H9 (cell line): ENCODE results near the gene GPR137. TPM values are rescaled to one million over a fixed set of nuclear protein-coding genes. Genes with fewer than 3 reads are reported as not detected.

ENCODE experiments used
- DNase-seq: peaks from one replicate; pipeline ENCODE4 v3.0.0-alpha.2; 2017
- H2AFZ ChIP-seq: one replicate; pipeline ENCODE4 v1.6.1; 2013; ENCODE audit warnings: mild to moderate bottlenecking, low read length, control low read depth, moderate library complexity
- H2AK5ac ChIP-seq: 2 replicates; pipeline ENCODE4 v1.6.1; 2013; ENCODE audit warnings: low read length, control low read depth, mixed read lengths; ENCODE audit not compliant: insufficient read length
- H2BK120ac ChIP-seq: one replicate; pipeline ENCODE4 v1.6.1; 2013; ENCODE audit warnings: low read depth, mild to moderate bottlenecking, low read length, control low read depth, inconsistent platforms; ENCODE audit not compliant: poor library complexity, severe bottlenecking
- H2BK12ac ChIP-seq: 2 replicates; pipeline ENCODE4 v1.6.1; 2013; ENCODE audit warnings: low read length, control low read depth, mixed read lengths, low read depth; ENCODE audit not compliant: insufficient read length
- H2BK15ac ChIP-seq: 2 replicates; pipeline ENCODE4 v1.6.1; 2013; ENCODE audit warnings: low read depth, low read length, control low read depth
- H2BK20ac ChIP-seq: one replicate; pipeline ENCODE4 v1.6.1; 2013; ENCODE audit warnings: low read depth, mild to moderate bottlenecking, low read length, control low read depth, inconsistent platforms; ENCODE audit not compliant: poor library complexity, severe bottlenecking
- H2BK5ac ChIP-seq: 2 replicates; pipeline ENCODE4 v1.6.1; 2013; ENCODE audit warnings: low read length, control low read depth, mixed read lengths; ENCODE audit not compliant: insufficient read length
- H3K14ac ChIP-seq: 2 replicates; pipeline ENCODE4 v1.6.1; 2013; ENCODE audit warnings: low read length, control low read depth; ENCODE audit not compliant: insufficient read depth
- H3K18ac ChIP-seq: 2 replicates; pipeline ENCODE4 v1.6.1; 2013; ENCODE audit warnings: low read depth, mild to moderate bottlenecking, mixed read lengths, low read length, control low read depth; ENCODE audit not compliant: insufficient read length
- H3K23ac ChIP-seq: 2 replicates; pipeline ENCODE4 v1.6.1; 2013; ENCODE audit warnings: low read length, control low read depth, mixed read lengths, low read depth; ENCODE audit not compliant: insufficient read length
- H3K23me2 ChIP-seq: 2 replicates; pipeline ENCODE4 v1.6.1; 2013; ENCODE audit warnings: low read depth, mild to moderate bottlenecking, mixed read lengths, low read length, control low read depth; ENCODE audit not compliant: insufficient read length, poor library complexity, severe bottlenecking
- H3K27ac ChIP-seq: 2 replicates; pipeline ENCODE4 v1.5.1; 2013; ENCODE audit warnings: low read length, control low read depth, mixed read lengths, low read depth; ENCODE audit not compliant: insufficient read length
- H3K27me3 ChIP-seq: 2 replicates; pipeline ENCODE4 v1.6.1; 2013; ENCODE audit warnings: low read length, control low read depth, inconsistent platforms; ENCODE audit not compliant: insufficient read depth
- H3K4ac ChIP-seq: 2 replicates; pipeline ENCODE4 v1.6.1; 2013; ENCODE audit warnings: low read depth, mild to moderate bottlenecking, control low read depth, inconsistent platforms, low read length, moderate library complexity
- H3K4me1 ChIP-seq: 2 replicates; pipeline ENCODE4 v1.6.1; 2013; ENCODE audit warnings: low read length, control low read depth, inconsistent platforms; ENCODE audit not compliant: insufficient read depth
- H3K4me2 ChIP-seq: 2 replicates; pipeline ENCODE4 v1.6.1; 2013; ENCODE audit warnings: low read length, control low read depth, mixed read lengths; ENCODE audit not compliant: insufficient read length, insufficient read depth
- H3K56ac ChIP-seq: 2 replicates; pipeline ENCODE4 v1.6.1; 2013; ENCODE audit warnings: low read depth, mild to moderate bottlenecking, mixed read lengths, low read length, control low read depth; ENCODE audit not compliant: insufficient read length
- H3K79me1 ChIP-seq: 2 replicates; pipeline ENCODE4 v1.6.1; 2013; ENCODE audit warnings: low read depth, mild to moderate bottlenecking, moderate library complexity, low read length, control low read depth, inconsistent platforms; ENCODE audit not compliant: insufficient read depth, poor library complexity, severe bottlenecking
- H3K79me2 ChIP-seq: 2 replicates; pipeline ENCODE4 v1.6.1; 2013; ENCODE audit warnings: low read length, control low read depth, inconsistent platforms; ENCODE audit not compliant: insufficient read depth
- H3K9ac ChIP-seq: 2 replicates; pipeline ENCODE4 v1.6.1; 2013; ENCODE audit warnings: low read length, control low read depth, mixed read lengths; ENCODE audit not compliant: insufficient read length; ENCODE audit errors: extremely low read depth
- H3K9me3 ChIP-seq: one replicate; pipeline ENCODE4 v1.6.1; 2013; ENCODE audit warnings: low read depth, low read length, inconsistent platforms; ENCODE audit not compliant: control insufficient read depth
- H3T11ph ChIP-seq: one replicate; pipeline ENCODE4 v1.6.1; 2013; ENCODE audit warnings: mild to moderate bottlenecking, low read length, control low read depth, inconsistent platforms
- H4K20me1 ChIP-seq: one replicate; pipeline ENCODE4 v1.6.1; 2013; ENCODE audit not compliant: control insufficient read depth, insufficient read length, insufficient read depth
- H4K5ac ChIP-seq: 2 replicates; pipeline ENCODE4 v1.6.1; 2013; ENCODE audit warnings: low read depth, mild to moderate bottlenecking, mixed read lengths, low read length, control low read depth; ENCODE audit not compliant: insufficient read length
- H4K8ac ChIP-seq: replicated peaks from 2 replicates; pipeline ENCODE4 v1.6.1; 2013; ENCODE audit warnings: low read length, control low read depth, mixed read lengths, low read depth; ENCODE audit not compliant: insufficient read length
- H4K91ac ChIP-seq: 2 replicates; pipeline ENCODE4 v1.6.1; 2013; ENCODE audit warnings: low read depth, mild to moderate bottlenecking, moderate library complexity, mixed read lengths, low read length, control low read depth; ENCODE audit not compliant: insufficient read length
- H3K27ac Mint-ChIP-seq, 3 experiments: 2 replicates in 2 of 3; 3 replicates in 1 of 3; pipeline ENCODE4 v1.8.0; 2020 to 2021; ENCODE audit warnings: mixed read lengths in 3 of 3, mild to moderate bottlenecking in 1 of 3, moderate library complexity in 1 of 3
- H3K27me3 Mint-ChIP-seq: 2 replicates; pipeline ENCODE4 v1.8.0; 2021; ENCODE audit warnings: low read depth, mild to moderate bottlenecking, moderate library complexity, mixed read lengths
- H3K36me3 Mint-ChIP-seq, 3 experiments: 2 replicates in 2 of 3; 3 replicates in 1 of 3; pipeline ENCODE4 v1.8.0; 2020 to 2021; ENCODE audit warnings: low read depth in 3 of 3, mixed read lengths in 3 of 3; ENCODE audit not compliant: insufficient read depth in 1 of 3
- H3K4me1 Mint-ChIP-seq, 2 experiments: 2 replicates each; pipeline ENCODE4 v1.8.0; 2020; ENCODE audit warnings: mixed read lengths in 2 of 2
- H3K4me3 Mint-ChIP-seq, 2 experiments: 2 replicates in 1 of 2; 3 replicates in 1 of 2; pipeline ENCODE4 v1.8.0; 2020 to 2021; ENCODE audit warnings: mild to moderate bottlenecking in 2 of 2, mixed read lengths in 2 of 2, moderate library complexity in 1 of 2
- H3K9me3 Mint-ChIP-seq, 2 experiments: 2 replicates in 1 of 2; 3 replicates in 1 of 2; pipeline ENCODE4 v1.8.0; 2020; ENCODE audit warnings: mild to moderate bottlenecking in 2 of 2, mixed read lengths in 2 of 2, moderate library complexity in 1 of 2
- WGBS: extraction: QIAGEN DNeasy Blood & Tissue Kit; methylation state at CpG from one replicate; pipeline ENCODE4 v1.1.7; 2013; ENCODE audit warnings: missing lambda C conversion rate, low lambda C conversion rate, mixed read lengths; ENCODE audit not compliant: insufficient read length; ENCODE audit errors: extremely low coverage; 5-methylcytosine and 5-hydroxymethylcytosine counted together
- total RNA-seq: library from RNA; stranded (reverse); gene quantifications from 2 replicates; pipeline ENCODE4 v1.2.1, GENCODE V29; 2021
- TF ChIP-seq, protein P1 (sequence below): fragments of 200-600 bp; sonication (generic); conservative IDR thresholded peaks from 3 replicates; pipeline ENCODE4 v1.8.0; 2021; ENCODE audit warnings: antibody characterized with exemption, mild to moderate bottlenecking

The GPR137 gene
- total RNA-seq, 1 experiment from 2014 or later, result 39.6 TPM

GRCh38 chr11:64237484-64237951 lies 48.1 kb upstream of the GPR137 start:
- Histone ChIP-seq H3K14ac (no peak overlapping the region), H2BK20ac (no peak overlapping the region), H3K4me1 (no peaks in the 10 kb centered on the region), H3K79me1 (no peaks in the 10 kb centered on the region), H2BK15ac (no peak overlapping the region), H4K5ac (no peak overlapping the region), H3K56ac (no peak overlapping the region), H3K23me2 (peaks cover 19% of the 10 kb centered on the region), H4K91ac (no peak overlapping the region), H3K4me2 (no peak overlapping the region), H3K79me2 (peaks cover 2% of the 10 kb centered on the region; the same call in 1 of the 2 replicates), H3K27ac (no peak overlapping the region), H2AK5ac (no peak overlapping the region), H2BK5ac (no peak overlapping the region), H2BK12ac (no peak overlapping the region), H3K27me3 (no peaks in the 10 kb centered on the region; the same call in 1 of the 2 replicates), H4K20me1 (no peaks in the 10 kb centered on the region), H4K8ac (no peak overlapping the region), H3T11ph (no peak overlapping the region), H3K9ac (no peak overlapping the region), H2BK120ac (no peak overlapping the region), H2AFZ (no peak overlapping the region), H3K9me3 (no peaks in the 10 kb centered on the region), H3K23ac (no peak overlapping the region), H3K18ac (no peak overlapping the region), H3K4ac (no peak overlapping the region)
- H3K9me3 Mint-ChIP-seq, result no peaks in the 10 kb centered on the region
- no peak for DNase-seq
- peaks cover 4 to 26% (median 13%) of the 10 kb centered on the region in 3 experiments; a peak in 6 of 7 replicates for H3K36me3 Mint-ChIP-seq
- TF ChIP-seq, protein P1, sequence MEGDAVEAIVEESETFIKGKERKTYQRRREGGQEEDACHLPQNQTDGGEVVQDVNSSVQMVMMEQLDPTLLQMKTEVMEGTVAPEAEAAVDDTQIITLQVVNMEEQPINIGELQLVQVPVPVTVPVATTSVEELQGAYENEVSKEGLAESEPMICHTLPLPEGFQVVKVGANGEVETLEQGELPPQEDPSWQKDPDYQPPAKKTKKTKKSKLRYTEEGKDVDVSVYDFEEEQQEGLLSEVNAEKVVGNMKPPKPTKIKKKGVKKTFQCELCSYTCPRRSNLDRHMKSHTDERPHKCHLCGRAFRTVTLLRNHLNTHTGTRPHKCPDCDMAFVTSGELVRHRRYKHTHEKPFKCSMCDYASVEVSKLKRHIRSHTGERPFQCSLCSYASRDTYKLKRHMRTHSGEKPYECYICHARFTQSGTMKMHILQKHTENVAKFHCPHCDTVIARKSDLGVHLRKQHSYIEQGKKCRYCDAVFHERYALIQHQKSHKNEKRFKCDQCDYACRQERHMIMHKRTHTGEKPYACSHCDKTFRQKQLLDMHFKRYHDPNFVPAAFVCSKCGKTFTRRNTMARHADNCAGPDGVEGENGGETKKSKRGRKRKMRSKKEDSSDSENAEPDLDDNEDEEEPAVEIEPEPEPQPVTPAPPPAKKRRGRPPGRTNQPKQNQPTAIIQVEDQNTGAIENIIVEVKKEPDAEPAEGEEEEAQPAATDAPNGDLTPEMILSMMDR, result no peak
- H3K27me3 Mint-ChIP-seq, result peaks cover 8% of the 10 kb centered on the region
- H3K27ac Mint-ChIP-seq, result no peak overlapping the region
- peak overlapping the region in 1 of 2 experiments; percentile 26; a peak in 1 of 5 replicates for H3K4me3 Mint-ChIP-seq
- H3K4me1 Mint-ChIP-seq, result peaks cover 22% of the 10 kb centered on the region in 2 experiments
- no CpG with 5 or more reads among the region's 12 CpGs for WGBS
